Measurements from ENCODE around the gene THBS1. TPM values are rescaled to one million over a fixed set of nuclear protein-coding genes. Genes with fewer than 3 reads are reported as not detected.
A peak's percentile ranks its signal among the peaks of the same experiment; 100 is the strongest.

THBS1 gene
- total and polyA plus RNA-seq, 8 donors = 126 to 570 (median 178) TPM

DNA sequence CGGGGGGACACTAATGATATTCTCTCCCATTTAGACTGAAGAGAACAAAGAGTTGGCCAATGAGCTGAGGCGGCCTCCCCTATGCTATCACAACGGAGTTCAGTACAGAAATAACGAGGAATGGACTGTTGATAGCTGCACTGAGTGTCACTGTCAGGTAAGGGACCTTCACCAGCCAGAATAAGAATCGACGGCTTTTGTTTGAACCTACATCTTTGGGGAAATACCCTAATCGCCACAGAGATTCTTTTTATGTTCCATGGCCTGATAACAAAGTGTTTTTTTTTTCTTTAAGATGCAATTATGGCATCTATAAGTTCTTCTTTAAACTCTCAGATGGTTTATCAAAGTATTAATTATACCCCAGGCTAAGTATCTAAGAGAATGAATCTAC is 3.4 kb downstream of the THBS1 start:
- ATAC-seq = no peak
- Histone ChIP-seq H3K36me3 (peaks cover 0 to 68% of the 10 kb centered on the region in 2 donors), H3K27me3 (peaks cover 0 to 32% of the 10 kb centered on the region in 2 donors), H3K4me1 (peaks cover 3 to 41% of the 10 kb centered on the region in 2 donors), H3K4me3 (peak overlapping the region in 1 of 2 donors; percentile 54), H3K9me3 (no peaks in the 10 kb centered on the region), H3K27ac (peak overlapping the region in 1 of 2 donors; percentile 20)
- DNase-seq = no peak
- intact Hi-C loops (cut with DNase I) = loop anchor here in 1 of 2 donors (10.0 kb wide), 2 partner anchors 171 to 409 kb away; no protein-coding TSS in a partner anchor
- TF ChIP-seq, protein P1, sequence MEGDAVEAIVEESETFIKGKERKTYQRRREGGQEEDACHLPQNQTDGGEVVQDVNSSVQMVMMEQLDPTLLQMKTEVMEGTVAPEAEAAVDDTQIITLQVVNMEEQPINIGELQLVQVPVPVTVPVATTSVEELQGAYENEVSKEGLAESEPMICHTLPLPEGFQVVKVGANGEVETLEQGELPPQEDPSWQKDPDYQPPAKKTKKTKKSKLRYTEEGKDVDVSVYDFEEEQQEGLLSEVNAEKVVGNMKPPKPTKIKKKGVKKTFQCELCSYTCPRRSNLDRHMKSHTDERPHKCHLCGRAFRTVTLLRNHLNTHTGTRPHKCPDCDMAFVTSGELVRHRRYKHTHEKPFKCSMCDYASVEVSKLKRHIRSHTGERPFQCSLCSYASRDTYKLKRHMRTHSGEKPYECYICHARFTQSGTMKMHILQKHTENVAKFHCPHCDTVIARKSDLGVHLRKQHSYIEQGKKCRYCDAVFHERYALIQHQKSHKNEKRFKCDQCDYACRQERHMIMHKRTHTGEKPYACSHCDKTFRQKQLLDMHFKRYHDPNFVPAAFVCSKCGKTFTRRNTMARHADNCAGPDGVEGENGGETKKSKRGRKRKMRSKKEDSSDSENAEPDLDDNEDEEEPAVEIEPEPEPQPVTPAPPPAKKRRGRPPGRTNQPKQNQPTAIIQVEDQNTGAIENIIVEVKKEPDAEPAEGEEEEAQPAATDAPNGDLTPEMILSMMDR (IDR thresholded peaks at IDR 0.05) = no peak

DNA sequence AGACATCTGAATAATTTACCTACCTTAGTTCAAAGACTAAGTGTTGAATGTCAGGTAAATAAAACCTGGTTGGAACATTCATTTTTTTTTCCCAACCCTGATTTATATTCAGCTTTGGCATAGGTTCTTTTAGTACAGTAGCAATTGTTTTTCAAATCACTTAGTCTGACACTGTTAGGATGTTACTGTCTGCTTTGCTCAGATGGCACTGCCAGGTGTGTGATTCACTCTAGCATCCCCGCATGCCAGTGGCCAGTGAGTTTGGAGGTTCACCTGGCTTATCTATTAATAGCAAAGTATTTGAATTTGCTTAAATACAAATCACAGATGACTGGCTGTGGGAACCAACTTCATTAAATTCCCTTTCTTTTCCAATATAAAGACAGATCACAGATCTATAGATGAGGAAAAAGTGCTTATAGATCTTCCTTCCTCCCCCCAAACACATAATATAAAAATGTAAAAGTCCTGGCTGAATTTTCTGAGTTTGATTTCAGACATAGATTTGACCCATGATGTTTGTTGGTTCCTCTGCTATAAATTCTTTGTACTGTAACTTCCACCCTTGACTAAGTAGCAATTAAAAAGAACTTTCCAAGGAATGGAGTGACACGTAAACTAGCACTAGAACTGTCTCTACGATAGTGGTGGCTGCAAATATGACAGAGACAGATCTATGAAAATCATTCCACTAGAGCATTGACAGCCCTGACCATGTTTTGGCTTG is 3.9 kb downstream of the THBS1 start:
- intact Hi-C loops (cut with DNase I) = loop anchor here in 1 of 2 donors (10.0 kb wide), 2 partner anchors 170 to 410 kb away; no protein-coding TSS in a partner anchor
- TF ChIP-seq, protein P1 (IDR thresholded peaks at IDR 0.05) = no peak
- Histone ChIP-seq H3K4me1 (peaks cover 3 to 35% of the 10 kb centered on the region in 2 donors), H3K4me3 (peak overlapping the region in 1 of 2 donors; percentile 3), H3K27ac (peak overlapping the region in 1 of 2 donors; percentile 20), H3K9me3 (no peaks in the 10 kb centered on the region), H3K36me3 (peaks cover 0 to 74% of the 10 kb centered on the region in 2 donors), H3K27me3 (peaks cover 0 to 28% of the 10 kb centered on the region in 2 donors)
- ATAC-seq = no peak
- no peak for DNase-seq

DNA sequence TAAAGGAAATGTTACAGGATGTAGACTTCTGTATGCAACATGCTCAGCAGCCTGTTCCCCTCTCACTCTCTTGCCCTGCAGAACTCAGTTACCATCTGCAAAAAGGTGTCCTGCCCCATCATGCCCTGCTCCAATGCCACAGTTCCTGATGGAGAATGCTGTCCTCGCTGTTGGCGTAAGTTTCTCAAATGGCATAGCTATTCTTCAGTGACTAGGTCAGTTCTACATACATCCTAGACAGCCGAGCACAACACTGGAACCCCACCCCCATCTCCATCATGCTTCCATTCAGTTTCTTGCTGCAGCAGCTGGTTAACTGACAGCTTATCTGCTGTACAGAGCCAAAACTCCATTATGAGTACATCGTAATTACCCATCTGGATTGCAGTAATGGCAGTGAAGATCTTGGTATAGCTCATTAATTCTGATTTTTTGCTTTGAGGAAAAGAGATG is 4.5 kb downstream of the THBS1 start:
- intact Hi-C loops (cut with DNase I) = loop anchor here in 1 of 2 donors (10.0 kb wide), 2 partner anchors 169 to 411 kb away; no protein-coding TSS in a partner anchor
- DNase-seq (peak in 1 of 4 donors; percentile 24), ATAC-seq (no peak)
- peak overlapping the region in 1 of 2 donors; percentile 3 for H3K4me3 ChIP-seq
- peaks cover 0 to 79% of the 10 kb centered on the region in 2 donors for H3K36me3 ChIP-seq
- H3K9me3 ChIP-seq = no peaks in the 10 kb centered on the region
- peaks cover 0 to 22% of the 10 kb centered on the region in 2 donors for H3K27me3 ChIP-seq
- no peak overlapping the region for H3K27ac ChIP-seq
- H3K4me1 ChIP-seq = peaks cover 3 to 29% of the 10 kb centered on the region in 2 donors
- TF ChIP-seq, protein P1 (IDR thresholded peaks at IDR 0.05) = no peak

DNA sequence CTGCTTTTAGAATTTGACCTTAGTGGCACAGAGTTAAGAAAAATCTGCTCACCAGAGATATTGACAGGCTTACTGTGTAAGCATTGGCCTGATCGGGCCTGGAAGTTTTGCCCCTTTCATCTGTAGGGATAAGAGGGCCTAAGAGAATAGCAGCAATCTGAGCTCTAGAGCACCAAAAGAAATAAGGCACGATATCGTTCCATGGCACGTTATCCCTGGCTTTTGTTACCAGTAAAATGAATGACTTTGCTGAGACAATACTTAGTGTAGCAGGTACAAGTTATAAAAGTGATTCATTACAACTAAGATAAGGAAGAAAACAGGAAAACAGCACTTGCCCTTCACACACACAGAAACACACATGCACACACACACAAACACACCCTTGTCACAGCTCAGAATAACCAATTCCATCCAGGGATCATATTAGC is 5.0 kb downstream of the THBS1 start:
- TF ChIP-seq, protein P1 (IDR thresholded peaks at IDR 0.05) = no peak
- Histone ChIP-seq H3K27me3 (peaks cover 0 to 18% of the 10 kb centered on the region in 2 donors), H3K4me3 (no peak overlapping the region), H3K4me1 (peaks cover 3 to 24% of the 10 kb centered on the region in 2 donors), H3K9me3 (no peaks in the 10 kb centered on the region), H3K27ac (no peak overlapping the region), H3K36me3 (peaks cover 0 to 84% of the 10 kb centered on the region in 2 donors)
- ATAC-seq (no peak), DNase-seq (no peak)
- intact Hi-C loops (cut with DNase I) = loop anchor here in 1 of 2 donors (10.0 kb wide), 2 partner anchors 169 to 411 kb away; no protein-coding TSS in a partner anchor

Data from left lung (tissue), 10 donors.